Left lung (tissue), 10 donors: ENCODE data around the gene GAREM1. TPM values are rescaled to one million over a fixed set of nuclear protein-coding genes. Genes with fewer than 3 reads are reported as not detected.

Experiments used
- ATAC-seq: fragments of 200-7000 bp; cut with Tn5 transposase; one replicate; pipeline ENCODE4 v1.9.1; 2020; ENCODE audit warnings: moderate library complexity
- DNase-seq, 4 donors: peaks; one replicate each; pipeline ENCODE4 v3.0.0-alpha.2; 2013 to 2020
- H3K27ac ChIP-seq, 2 donors: fragments of 200-600 bp; sonication (generic) in 1 of 2; one replicate each; pipeline versions ENCODE4 v1.5.0 to v1.8.0; 2020 to 2021
- H3K27me3 ChIP-seq, 2 donors: fragments of 200-600 bp; sonication (generic) in 1 of 2; one replicate each; pipeline versions ENCODE4 v1.5.0 to v1.8.0; 2020 to 2021
- H3K36me3 ChIP-seq, 2 donors: fragments of 200-600 bp; sonication (generic) in 1 of 2; one replicate each; pipeline versions ENCODE4 v1.5.0 to v1.8.0; 2020 to 2021
- H3K4me1 ChIP-seq, 2 donors: fragments of 200-600 bp; one replicate each; pipeline ENCODE4 v1.8.0; 2021
- H3K4me3 ChIP-seq, 2 donors: fragments of 200-600 bp; sonication (generic) in 1 of 2; one replicate each; pipeline versions ENCODE4 v1.5.0 to v1.8.0; 2020 to 2021; ENCODE audit warnings: mild to moderate bottlenecking in 1 of 2
- H3K9me3 ChIP-seq, 2 donors: fragments of 200-600 bp; sonication (generic) in 1 of 2; one replicate each; pipeline versions ENCODE4 v1.5.0 to v1.8.0; 2020 to 2021
- CTCF ChIP-seq, 2 donors: fragments of 200-600 bp; sonication (generic) in 1 of 2; IDR thresholded peaks; one replicate each; pipeline versions ENCODE4 v1.5.0 to v1.8.0; 2021; ENCODE audit warnings: antibody characterized with exemption in 2 of 2
- intact Hi-C, 2 donors: fragments of 100-400 bp; cut with DNase I; formaldehyde crosslinking; loops; one replicate each; pipeline versions ENCODE4 v1.11.2 to v1.14.2; 2022
- polyA plus RNA-seq, 6 donors: library from polyadenylated mRNA; unstranded; fragments of 120-200 nt; gene quantifications; one replicate each; pipeline ENCODE4 v1.2.1, GENCODE V29; 2013; ENCODE audit not compliant: insufficient read length in 6 of 6
- total RNA-seq, 2 donors: library from RNA; stranded (reverse); fragmentation: NEBNext Ultra II Directional; extraction: Animal tissue kit (Norgen Biotek cat#: 25700); gene quantifications; one replicate each; pipeline ENCODE4 v1.2.1, GENCODE V29; 2021
- donor health status: DM: no; HTN: yes; CAD: no.
- donor health status: DM: no; HTN: no; CAD: no.

GAREM1 gene
- total and polyA plus RNA-seq, 8 donors: 10.3 to 20.2 (median 13.1) TPM

- Histone ChIP-seq H3K27ac (no peak overlapping the region), H3K4me1 (no peaks in the 10 kb centered on the region), H3K4me3 (no peak overlapping the region), H3K36me3 (no peaks in the 10 kb centered on the region), H3K27me3 (no peaks in the 10 kb centered on the region), H3K9me3 (no peaks in the 10 kb centered on the region)
- intact Hi-C loops: no loop called here
- no peak for TF ChIP-seq CTCF (IDR thresholded peaks at IDR 0.05)
- no peak for ATAC-seq
- DNase-seq: no peak
Observed at GRCh38 chr18:32391126-32391525, 79.6 kb downstream of the GAREM1 start.

GRCh38 chr18:32389858-32390257 lies 80.8 kb downstream of the GAREM1 start:
- peak in 3 of 4 donors; percentile 68 to 75 (median 69) for DNase-seq
- Histone ChIP-seq H3K4me1 (no peaks in the 10 kb centered on the region), H3K27me3 (no peaks in the 10 kb centered on the region), H3K27ac (no peak overlapping the region), H3K36me3 (no peaks in the 10 kb centered on the region), H3K9me3 (no peaks in the 10 kb centered on the region), H3K4me3 (no peak overlapping the region)
- no peak for TF ChIP-seq CTCF (IDR thresholded peaks at IDR 0.05)
- intact Hi-C loops: no loop called here
- peak; percentile 91 for ATAC-seq

GRCh38 chr18:32389191-32389590 lies 81.5 kb downstream of the GAREM1 start:
- DNase-seq (no peak), ATAC-seq (no peak)
- Histone ChIP-seq H3K36me3 (no peaks in the 10 kb centered on the region), H3K27me3 (no peaks in the 10 kb centered on the region), H3K9me3 (no peaks in the 10 kb centered on the region), H3K4me3 (no peak overlapping the region), H3K4me1 (no peaks in the 10 kb centered on the region), H3K27ac (no peak overlapping the region)
- intact Hi-C loops: no loop called here
- TF ChIP-seq CTCF (IDR thresholded peaks at IDR 0.05): no peak

- H3K4me3 ChIP-seq: no peak overlapping the region
- H3K27ac ChIP-seq: no peak overlapping the region
- H3K9me3 ChIP-seq: no peaks in the 10 kb centered on the region
- H3K36me3 ChIP-seq: no peaks in the 10 kb centered on the region
- intact Hi-C loops: no loop called here
- ATAC-seq: no peak
- no peaks in the 10 kb centered on the region for H3K4me1 ChIP-seq
- TF ChIP-seq CTCF (IDR thresholded peaks at IDR 0.05): no peak
- no peaks in the 10 kb centered on the region for H3K27me3 ChIP-seq
- no peak for DNase-seq
Observed at GRCh38 chr18:32386471-32386870, 84.2 kb downstream of the GAREM1 start.

- Histone ChIP-seq H3K27me3 (no peaks in the 10 kb centered on the region), H3K9me3 (no peaks in the 10 kb centered on the region), H3K4me1 (no peaks in the 10 kb centered on the region), H3K4me3 (no peak overlapping the region), H3K27ac (no peak overlapping the region), H3K36me3 (no peaks in the 10 kb centered on the region)
- peak; percentile 81 for ATAC-seq
- intact Hi-C loops: no loop called here
- TF ChIP-seq CTCF (IDR thresholded peaks at IDR 0.05): no peak
- no peak for DNase-seq
Observed at GRCh38 chr18:32383050-32383819, 87.4 kb downstream of the GAREM1 start.
